ENCODE data around the gene LMBR1L.

- TF ChIP-seq TAF1 (IDR thresholded peaks at IDR 0.05; ENCODE audit: borderline replicate concordance, insufficient read depth, low read length) (no peak), POLR2AphosphoS5 (IDR thresholded peaks at IDR 0.05; ENCODE audit: low read depth, low read length) (no peak), REST (IDR thresholded peaks at IDR 0.05; ENCODE audit: insufficient read depth in 1 of 2, low read depth in 2 of 2, low read length in 2 of 2) (no peak)
Measured at GRCh38 chr12:49059045-49059298, 51.7 kb downstream of the LMBR1L start.

Data from PFSK-1 (cell line).